Trophoblast cell (in vitro differentiated cells and primary cell): Measurements from ENCODE around the gene BAK1.

Experiments used
- DNase-seq, 2 donors: peaks; one replicate each; pipeline ENCODE4 v3.0.0-alpha.2; 2016
- H2AFZ ChIP-seq: 2 replicates; pipeline ENCODE4 v1.6.1; 2013; ENCODE audit warnings: low read length, moderate library complexity, mild to moderate bottlenecking; ENCODE audit not compliant: insufficient read depth, poor library complexity
- H2AK5ac ChIP-seq: 2 replicates; pipeline ENCODE4 v1.6.1; 2013; ENCODE audit warnings: mild to moderate bottlenecking, low read length
- H2BK120ac ChIP-seq: 2 replicates; pipeline ENCODE4 v1.6.1; 2013; ENCODE audit warnings: low read length, mild to moderate bottlenecking, moderate library complexity; ENCODE audit not compliant: insufficient read depth, poor library complexity
- H2BK12ac ChIP-seq: 2 replicates; pipeline ENCODE4 v1.6.1; 2013; ENCODE audit warnings: mild to moderate bottlenecking, low read length, moderate library complexity
- H2BK5ac ChIP-seq: 2 replicates; pipeline ENCODE4 v1.6.1; 2013; ENCODE audit warnings: low read length, low read depth, moderate library complexity, mild to moderate bottlenecking; ENCODE audit not compliant: poor library complexity
- H3K14ac ChIP-seq: 2 replicates; pipeline ENCODE4 v1.6.1; 2013; ENCODE audit warnings: mild to moderate bottlenecking, low read length
- H3K18ac ChIP-seq: 2 replicates; pipeline ENCODE4 v1.6.1; 2013; ENCODE audit warnings: mild to moderate bottlenecking, low read length
- H3K23ac ChIP-seq: 2 replicates; pipeline ENCODE4 v1.6.1; 2013; ENCODE audit warnings: low read length
- H3K27ac ChIP-seq: 2 replicates; pipeline ENCODE4 v1.5.1; 2013; ENCODE audit warnings: low read depth, mild to moderate bottlenecking, inconsistent platforms, low read length, moderate library complexity
- H3K27me3 ChIP-seq: 2 replicates; pipeline ENCODE4 v1.6.1; 2013; ENCODE audit warnings: inconsistent platforms, mild to moderate bottlenecking, low read length, moderate library complexity; ENCODE audit not compliant: insufficient read depth
- H3K36me3 ChIP-seq, 2 experiments: 1 replicate in 1 of 2; 2 replicates in 1 of 2; pipeline ENCODE4 v1.6.1; 2013; ENCODE audit warnings: low read length in 2 of 2, mild to moderate bottlenecking in 2 of 2, moderate library complexity in 1 of 2; ENCODE audit not compliant: insufficient read depth in 2 of 2, control insufficient read depth in 1 of 2
- H3K4ac ChIP-seq: 2 replicates; pipeline ENCODE4 v1.6.1; 2013; ENCODE audit warnings: low read depth, mild to moderate bottlenecking, low read length, moderate library complexity
- H3K4me1 ChIP-seq, 2 experiments: 1 replicate in 1 of 2; 2 replicates in 1 of 2; pipeline ENCODE4 v1.6.1; 2013; ENCODE audit warnings: low read length in 2 of 2, mild to moderate bottlenecking in 2 of 2, moderate library complexity in 1 of 2; ENCODE audit not compliant: insufficient read depth in 2 of 2, control insufficient read depth in 1 of 2
- H3K4me2 ChIP-seq: 2 replicates; pipeline ENCODE4 v1.6.1; 2013; ENCODE audit warnings: inconsistent platforms, mild to moderate bottlenecking, low read length, moderate library complexity
- H3K4me3 ChIP-seq: 2 replicates; pipeline ENCODE4 v1.5.1; 2013; ENCODE audit warnings: mild to moderate bottlenecking, low read depth, low read length, inconsistent platforms
- H3K79me1 ChIP-seq: one replicate; pipeline ENCODE4 v1.6.1; 2013; ENCODE audit warnings: low read length
- H3K79me2 ChIP-seq: 2 replicates; pipeline ENCODE4 v1.6.1; 2013; ENCODE audit warnings: low read length, mild to moderate bottlenecking; ENCODE audit not compliant: control insufficient read depth, insufficient read depth, poor library complexity
- H3K9ac ChIP-seq: 2 replicates; pipeline ENCODE4 v1.6.1; 2013; ENCODE audit warnings: mild to moderate bottlenecking, low read length
- H3K9me3 ChIP-seq: 2 replicates; pipeline ENCODE4 v1.6.1; 2013; ENCODE audit warnings: low read depth, mild to moderate bottlenecking, control low read depth, inconsistent platforms, low read length; ENCODE audit not compliant: insufficient read depth
- H4K12ac ChIP-seq: 2 replicates; pipeline ENCODE4 v1.6.1; 2013; ENCODE audit warnings: low read depth, mild to moderate bottlenecking, low read length, moderate library complexity
- H4K8ac ChIP-seq: 2 replicates; pipeline ENCODE4 v1.6.1; 2013; ENCODE audit warnings: low read depth, mild to moderate bottlenecking, low read length, moderate library complexity
- H4K91ac ChIP-seq: one replicate; pipeline ENCODE4 v1.6.1; 2013; ENCODE audit warnings: low read depth, mild to moderate bottlenecking, low read length, moderate library complexity
- WGBS: extraction: QIAGEN DNeasy Blood & Tissue Kit; methylation state at CpG from one replicate; pipeline ENCODE4 v1.1.7; 2013; ENCODE audit warnings: missing lambda C conversion rate; ENCODE audit not compliant: insufficient read length, insufficient coverage; ENCODE audit errors: extremely low coverage; 5-methylcytosine and 5-hydroxymethylcytosine counted together

The BAK1 gene

GRCh38 chr6:33620856-33621710, 41.0 kb upstream of the BAK1 start, which contains the start of gene ITPR3:
TSS of gene ITPR3 (plus strand) at chr6:33621322. CDS start at chr6:33621603, 281 bp downstream.
- H2AFZ ChIP-seq: peak within 1 kb of the TSS; percentile 50
- peak within 1 kb of the TSS; percentile 76 for H4K91ac ChIP-seq
- H2BK5ac ChIP-seq: no peak within 1 kb of the TSS
- peak in 1 of 2 donors; percentile 37 for DNase-seq
- H3K27me3 ChIP-seq: peaks cover 4% of the 10 kb centered on the region
- peaks cover 8% of the 10 kb centered on the region for H3K79me1 ChIP-seq
- H2BK120ac ChIP-seq: peak within 1 kb of the TSS; percentile 54
- no peaks in the 10 kb centered on the region for H3K9me3 ChIP-seq
- H3K4ac ChIP-seq: peak within 1 kb of the TSS; percentile 41
- peak within 1 kb of the TSS; percentile 73 for H3K4me3 ChIP-seq
- peaks cover 0 to 12% of the 10 kb centered on the region in 2 experiments for H3K4me1 ChIP-seq
- peak within 1 kb of the TSS; percentile 72 for H4K8ac ChIP-seq
- no peak within 1 kb of the TSS for H3K27ac ChIP-seq
- peak within 1 kb of the TSS; percentile 75 for H3K18ac ChIP-seq
- H3K36me3 ChIP-seq: peaks cover 0 to 3% of the 10 kb centered on the region in 2 experiments
- H3K23ac ChIP-seq: no peak within 1 kb of the TSS
- H3K9ac ChIP-seq: peak within 1 kb of the TSS; percentile 47
- no peak within 1 kb of the TSS for H2BK12ac ChIP-seq
- peak within 1 kb of the TSS; percentile 45 for H4K12ac ChIP-seq
- H3K79me2 ChIP-seq: peaks cover 3% of the 10 kb centered on the region
- WGBS: no CpG with 5 or more reads among the region's 99 CpGs
- H3K14ac ChIP-seq: peak within 1 kb of the TSS; percentile 64
- H3K4me2 ChIP-seq: peak within 1 kb of the TSS; percentile 95
- peak within 1 kb of the TSS; percentile 61 for H2AK5ac ChIP-seq

GRCh38 chr6:33620158-33620855, 40.2 kb upstream of the BAK1 start:
- H3K4me2 ChIP-seq: peak overlapping the region; percentile 95
- no peak overlapping the region for H3K27ac ChIP-seq
- H3K9ac ChIP-seq: peak overlapping the region; percentile 47
- H3K23ac ChIP-seq: no peak overlapping the region
- H2BK5ac ChIP-seq: no peak overlapping the region
- H3K4me3 ChIP-seq: peak overlapping the region; percentile 73
- peaks cover 4% of the 10 kb centered on the region for H3K27me3 ChIP-seq
- peak overlapping the region; percentile 12 for H4K12ac ChIP-seq
- H3K4me1 ChIP-seq: peaks cover 0 to 12% of the 10 kb centered on the region in 2 experiments
- H3K79me2 ChIP-seq: peaks cover 3% of the 10 kb centered on the region
- no peak overlapping the region for H3K4ac ChIP-seq
- WGBS: no CpG with 5 or more reads among the region's 29 CpGs
- H3K79me1 ChIP-seq: peaks cover 8% of the 10 kb centered on the region
- no peaks in the 10 kb centered on the region for H3K9me3 ChIP-seq
- H2BK12ac ChIP-seq: no peak overlapping the region
- H2BK120ac ChIP-seq: no peak overlapping the region
- H2AFZ ChIP-seq: peak overlapping the region; percentile 50
- no peak overlapping the region for H3K14ac ChIP-seq
- peak overlapping the region; percentile 76 for H4K91ac ChIP-seq
- H2AK5ac ChIP-seq: no peak overlapping the region
- H3K18ac ChIP-seq: no peak overlapping the region
- H3K36me3 ChIP-seq: peaks cover 0 to 3% of the 10 kb centered on the region in 2 experiments
- H4K8ac ChIP-seq: peak overlapping the region; percentile 54
- peak in 1 of 2 donors; percentile 57 for DNase-seq

- Histone ChIP-seq H3K14ac (no peak overlapping the region), H3K79me2 (peaks cover 3% of the 10 kb centered on the region), H3K4me3 (no peak overlapping the region), H2AK5ac (no peak overlapping the region), H4K91ac (no peak overlapping the region), H3K23ac (no peak overlapping the region), H3K9ac (no peak overlapping the region), H2AFZ (no peak overlapping the region), H3K79me1 (peaks cover 8% of the 10 kb centered on the region), H3K18ac (no peak overlapping the region), H3K4ac (no peak overlapping the region), H2BK5ac (no peak overlapping the region), H3K4me1 (peaks cover 0 to 12% of the 10 kb centered on the region in 2 experiments), H2BK120ac (no peak overlapping the region), H3K4me2 (no peak overlapping the region), H3K27me3 (peaks cover 4% of the 10 kb centered on the region), H3K27ac (no peak overlapping the region), H3K36me3 (no peaks in the 10 kb centered on the region), H4K8ac (no peak overlapping the region), H2BK12ac (no peak overlapping the region), H3K9me3 (no peaks in the 10 kb centered on the region), H4K12ac (no peak overlapping the region)
- no peak for DNase-seq
- WGBS: no CpG with 5 or more reads among the region's 5 CpGs
Observed at GRCh38 chr6:33619166-33619840, 39.2 kb upstream of the BAK1 start.

- Histone ChIP-seq H4K91ac (no peak overlapping the region), H3K79me2 (peaks cover 3% of the 10 kb centered on the region), H2BK5ac (no peak overlapping the region), H3K9ac (no peak overlapping the region), H3K23ac (no peak overlapping the region), H3K9me3 (peaks cover 2% of the 10 kb centered on the region), H3K79me1 (peaks cover 8% of the 10 kb centered on the region), H3K4me1 (peaks cover 2 to 16% of the 10 kb centered on the region in 2 experiments), H3K27ac (no peak overlapping the region), H3K18ac (no peak overlapping the region), H3K4me2 (no peak overlapping the region), H2BK12ac (no peak overlapping the region), H3K4ac (no peak overlapping the region), H4K12ac (no peak overlapping the region), H3K4me3 (no peak overlapping the region), H3K36me3 (no peaks in the 10 kb centered on the region), H4K8ac (no peak overlapping the region), H3K27me3 (peaks cover 4% of the 10 kb centered on the region), H3K14ac (no peak overlapping the region), H2BK120ac (no peak overlapping the region), H2AFZ (no peak overlapping the region), H2AK5ac (no peak overlapping the region)
- no CpG with 5 or more reads among the region's 4 CpGs for WGBS
- DNase-seq: peak in 1 of 2 donors; percentile 24
Observed at GRCh38 chr6:33616913-33617312, 36.8 kb upstream of the BAK1 start.
